Heart right ventricle (tissue), 16 donors: ENCODE measurements around the gene KHDRBS2. TPM values are rescaled to one million over a fixed set of nuclear protein-coding genes. Genes with fewer than 3 reads are reported as not detected.

ENCODE experiments used
- ATAC-seq, 8 donors: fragments of 200-7000 bp; cut with Tn5 transposase; one replicate each; pipeline ENCODE4 v1.9.1; 2020; ENCODE audit warnings: mild to moderate bottlenecking in 8 of 8, moderate library complexity in 8 of 8, moderate number of reproducible peaks in 1 of 8
- DNase-seq, 2 donors: peaks; one replicate each; pipeline ENCODE4 v3.0.0-alpha.2; 2020
- H3K27ac ChIP-seq, 10 donors: fragments of 200-600 bp; sonication (generic) in 2 of 10; one replicate each; pipeline versions ENCODE4 v1.5.0 to v1.8.0; 2020 to 2022; ENCODE audit warnings: mild to moderate bottlenecking in 3 of 10
- H3K27me3 ChIP-seq, 7 donors: fragments of 200-600 bp; one replicate each; pipeline ENCODE4 v1.8.0; 2021 to 2022; ENCODE audit warnings: mild to moderate bottlenecking in 2 of 7
- H3K36me3 ChIP-seq, 9 donors: fragments of 200-600 bp; sonication (generic) in 1 of 9; one replicate each; pipeline versions ENCODE4 v1.5.0 to v1.8.0; 2020 to 2022; ENCODE audit warnings: mild to moderate bottlenecking in 2 of 9
- H3K4me1 ChIP-seq, 9 donors: fragments of 200-600 bp; sonication (generic) in 1 of 9; one replicate each; pipeline versions ENCODE4 v1.5.0 to v1.8.0; 2020 to 2022; ENCODE audit warnings: mild to moderate bottlenecking in 4 of 9
- H3K4me3 ChIP-seq, 10 donors: fragments of 200-600 bp; sonication (generic) in 2 of 10; one replicate each; pipeline versions ENCODE4 v1.5.0 to v1.8.0; 2020 to 2022; ENCODE audit warnings: mild to moderate bottlenecking in 7 of 10, moderate library complexity in 2 of 10
- H3K9me3 ChIP-seq, 11 donors: fragments of 200-600 bp in 10 of 11; sonication (generic) in 2 of 11; one replicate each; pipeline versions ENCODE4 v1.5.0 to v1.8.0; 2013 to 2022; ENCODE audit warnings: mild to moderate bottlenecking in 2 of 11, control low read depth in 1 of 11, moderate library complexity in 1 of 11
- CTCF ChIP-seq, 9 donors: fragments of 200-600 bp; sonication (generic) in 2 of 9; IDR thresholded peaks; one replicate each; pipeline versions ENCODE4 v1.5.0 to v1.8.0; 2021 to 2022; ENCODE audit warnings: antibody characterized with exemption in 9 of 9, mild to moderate bottlenecking in 5 of 9, moderate library complexity in 1 of 9
- whole genome bisulfite sequencing, 2 donors: extraction: QIAGEN DNeasy Blood & Tissue Kit; methylation state at CpG; one replicate each; pipeline ENCODE4 v1.1.7; 2013; ENCODE audit warnings: inconsistent platforms in 1 of 2; 5-methylcytosine and 5-hydroxymethylcytosine counted together
- intact Hi-C, 10 donors: fragments of 100-400 bp; cut with DNase I; formaldehyde crosslinking; loops; one replicate each; pipeline versions ENCODE4 v1.11.1 to v1.14.2; 2022
- polyA plus RNA-seq, 2 donors: library from polyadenylated mRNA; stranded (reverse); fragments of 200-250 nt; gene quantifications; one replicate each; pipeline ENCODE4 v1.2.3, GENCODE V29; 2013
- total RNA-seq, 10 donors: library from RNA; stranded (reverse); fragmentation: NEBNext Ultra II Directional in 3 of 10; extraction: Animal tissue kit (Norgen Biotek cat#: 25700) in 3 of 10; gene quantifications; one replicate each; pipeline versions ENCODE4 v1.2.1 to v1.2.4, GENCODE V29; 2021 to 2023
- donor health status: Arrhythmogenic right ventricular cardiomyopathy.
- donor health status: ischemic (EF 13 %, LVEDD 7.1; RV severe dilation, severe dysfunction).
- donor health status: healthy with polysubstance abuse.
- donor health status: DM: no; HTN: yes; CAD: no.
- donor health status: DM: no; HTN: no; CAD: no.
- donor health status: ischemic (EF 25% LVEDD 6.9; RV normal size, moderate dysfunction).
- donor health status: ischemic (EF 25% LVEDD 5.7; RV mildly dilated, moderate dysfunction).
- donor health status: healthy.
- donor health status: DM: yes; HTN: yes; CAD: no.
- donor health status: Ischemic cardiomyopathy.
- donor health status: ischemic (EF 35%, LVEDD 5.7; RV mildly dilated, moderate dysfunction).
- donor health status: nonischemic (EF 11% LVEDD 7.7; RV severe dilation, severe dysfunction).
- donor health status: DM: yes; HTN: yes; CAD: no.
- donor health status: PGD.
- donor health status: ischemic (EF 29% LVEDD 5.4; RV normal size, mild dysfunction).
- donor health status: nonischemic (EF 23%, LVEDD 6.1; RV moderate dilation, normal function).

The KHDRBS2 gene
- total and polyA plus RNA-seq, 12 donors: 0.09 to 0.15 (median 0.14) TPM; not detected in 9

- no peaks in the 10 kb centered on the region for H3K27me3 ChIP-seq
- ATAC-seq (no peak), DNase-seq (no peak)
- no peaks in the 10 kb centered on the region for H3K36me3 ChIP-seq
- H3K27ac ChIP-seq: no peak overlapping the region
- no peaks in the 10 kb centered on the region for H3K4me1 ChIP-seq
- no peak for TF ChIP-seq CTCF (IDR thresholded peaks at IDR 0.05)
- peaks cover 0 to 6% (median 0%) of the 10 kb centered on the region in 11 donors for H3K9me3 ChIP-seq
- intact Hi-C loops: no loop called here
- H3K4me3 ChIP-seq: no peak overlapping the region
These were observed 338.6 kb downstream of the KHDRBS2 start for GRCh38 chr6:61947311-61947947.

- TF ChIP-seq CTCF (IDR thresholded peaks at IDR 0.05): no peak
- ATAC-seq: no peak
- 86 to 87% methylated on average over 2 of the region's 2 CpGs for WGBS, 2 donors
- no peak overlapping the region for H3K4me3 ChIP-seq
- no peaks in the 10 kb centered on the region for H3K4me1 ChIP-seq
- DNase-seq: no peak
- no peak overlapping the region for H3K27ac ChIP-seq
- intact Hi-C loops: no loop called here
- peaks cover 0 to 22% (median 0%) of the 10 kb centered on the region in 11 donors for H3K9me3 ChIP-seq
- H3K27me3 ChIP-seq: no peaks in the 10 kb centered on the region
- no peaks in the 10 kb centered on the region for H3K36me3 ChIP-seq
These were observed 345.1 kb downstream of the KHDRBS2 start for GRCh38 chr6:61940919-61941318.

- no peaks in the 10 kb centered on the region for H3K4me1 ChIP-seq
- peaks cover 0 to 23% (median 0%) of the 10 kb centered on the region in 11 donors for H3K9me3 ChIP-seq
- no peaks in the 10 kb centered on the region for H3K36me3 ChIP-seq
- ATAC-seq: no peak
- H3K4me3 ChIP-seq: no peak overlapping the region
- DNase-seq: no peak
- intact Hi-C loops: no loop called here
- H3K27me3 ChIP-seq: no peaks in the 10 kb centered on the region
- TF ChIP-seq CTCF (IDR thresholded peaks at IDR 0.05): no peak
- WGBS, 2 donors: 41 to 62% methylated on average over 1 of the region's 1 CpG
- no peak overlapping the region for H3K27ac ChIP-seq
These were observed 350.7 kb downstream of the KHDRBS2 start for GRCh38 chr6:61935242-61935846.

GRCh38 chr6:61909486-61909885 is 376.5 kb downstream of the KHDRBS2 start:
- peaks cover 0 to 25% (median 0%) of the 10 kb centered on the region in 11 donors for H3K9me3 ChIP-seq
- no peak for TF ChIP-seq CTCF (IDR thresholded peaks at IDR 0.05)
- no peak overlapping the region for H3K4me3 ChIP-seq
- H3K36me3 ChIP-seq: no peaks in the 10 kb centered on the region
- H3K27ac ChIP-seq: no peak overlapping the region
- H3K4me1 ChIP-seq: no peaks in the 10 kb centered on the region
- intact Hi-C loops: no loop called here
- WGBS, 2 donors: 72 to 81% methylated on average over 2 of the region's 2 CpGs
- no peaks in the 10 kb centered on the region for H3K27me3 ChIP-seq
- no peak for DNase-seq
- no peak for ATAC-seq
